ENCODE measurements around the gene AMIGO2.

The AMIGO2 gene

DNA sequence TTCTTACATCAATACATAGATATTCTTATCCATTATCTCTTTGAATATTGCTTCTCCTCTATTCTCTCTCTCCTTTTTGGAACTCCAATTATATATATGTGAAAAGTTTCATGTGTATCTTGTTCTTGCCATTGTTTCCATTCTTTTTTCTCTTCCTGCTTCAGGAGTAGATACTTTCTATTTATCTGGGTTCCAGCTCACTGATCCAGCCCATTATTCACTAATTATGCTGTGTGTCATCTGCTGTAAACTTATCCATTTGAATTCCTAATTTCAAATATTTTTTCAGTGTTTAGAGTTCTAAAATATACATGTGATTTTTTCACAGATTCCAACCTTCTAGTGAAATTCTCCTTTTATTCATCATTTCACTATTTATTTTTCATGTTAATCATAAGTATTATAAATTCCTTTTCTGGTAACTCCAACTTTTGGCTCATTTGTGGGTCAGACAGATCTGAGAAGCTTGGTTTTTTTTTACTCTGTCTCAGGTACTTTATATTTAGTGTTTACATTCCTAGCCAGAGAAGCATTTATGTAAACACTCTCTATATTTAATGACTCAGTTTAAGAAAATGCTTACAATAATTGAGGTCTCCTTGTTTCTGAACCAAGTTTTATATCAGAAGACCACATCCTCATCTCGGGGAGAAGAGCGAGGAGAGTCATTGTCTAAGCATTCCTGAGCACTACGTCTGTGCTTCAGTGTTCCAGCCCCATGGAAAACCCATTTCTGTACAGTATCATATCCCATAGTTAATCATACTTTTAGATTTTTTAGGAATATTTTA, 15.9 kb upstream of the AMIGO2 start:
- DNase-seq = no peak

DNA sequence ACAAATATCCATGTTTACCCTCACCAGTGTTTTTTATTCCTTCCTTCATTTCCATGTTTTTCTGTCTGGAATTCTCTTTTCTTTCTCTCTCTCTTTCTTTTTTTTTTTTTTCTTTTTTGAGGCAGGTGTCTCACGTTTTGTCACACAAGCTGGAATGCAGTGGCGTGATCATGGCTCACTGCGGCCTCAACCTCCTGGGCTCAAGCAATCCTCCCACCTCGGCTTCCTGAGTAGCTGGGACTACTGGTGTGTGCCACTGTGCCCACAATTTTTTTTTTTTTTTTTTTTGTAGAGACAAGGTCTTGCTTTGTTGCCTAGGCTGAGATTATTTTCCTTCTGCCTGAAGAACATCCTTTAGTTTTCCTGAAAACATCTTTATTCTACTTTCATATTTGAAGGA, 15.0 kb upstream of the AMIGO2 start:
- no peak for DNase-seq

DNA sequence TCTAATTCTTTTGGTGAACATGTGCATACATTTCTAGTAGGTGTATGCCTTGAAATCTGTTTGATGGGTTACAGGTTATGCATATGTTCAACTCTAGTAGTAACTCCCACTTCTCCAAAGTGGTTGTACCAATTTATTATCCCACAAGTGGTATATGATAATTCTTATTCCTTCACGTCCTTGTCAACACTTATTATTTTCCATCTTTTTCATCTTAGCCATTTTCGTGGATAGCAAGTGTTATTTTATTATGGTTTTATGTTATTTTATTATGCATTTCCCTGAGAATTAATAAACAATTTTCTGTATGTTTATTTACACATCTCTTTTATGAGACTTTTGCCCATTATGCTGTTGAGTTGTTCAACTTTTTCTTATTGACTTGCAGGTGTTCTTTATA, 11.2 kb upstream of the AMIGO2 start:
- no peak for DNase-seq

DNA sequence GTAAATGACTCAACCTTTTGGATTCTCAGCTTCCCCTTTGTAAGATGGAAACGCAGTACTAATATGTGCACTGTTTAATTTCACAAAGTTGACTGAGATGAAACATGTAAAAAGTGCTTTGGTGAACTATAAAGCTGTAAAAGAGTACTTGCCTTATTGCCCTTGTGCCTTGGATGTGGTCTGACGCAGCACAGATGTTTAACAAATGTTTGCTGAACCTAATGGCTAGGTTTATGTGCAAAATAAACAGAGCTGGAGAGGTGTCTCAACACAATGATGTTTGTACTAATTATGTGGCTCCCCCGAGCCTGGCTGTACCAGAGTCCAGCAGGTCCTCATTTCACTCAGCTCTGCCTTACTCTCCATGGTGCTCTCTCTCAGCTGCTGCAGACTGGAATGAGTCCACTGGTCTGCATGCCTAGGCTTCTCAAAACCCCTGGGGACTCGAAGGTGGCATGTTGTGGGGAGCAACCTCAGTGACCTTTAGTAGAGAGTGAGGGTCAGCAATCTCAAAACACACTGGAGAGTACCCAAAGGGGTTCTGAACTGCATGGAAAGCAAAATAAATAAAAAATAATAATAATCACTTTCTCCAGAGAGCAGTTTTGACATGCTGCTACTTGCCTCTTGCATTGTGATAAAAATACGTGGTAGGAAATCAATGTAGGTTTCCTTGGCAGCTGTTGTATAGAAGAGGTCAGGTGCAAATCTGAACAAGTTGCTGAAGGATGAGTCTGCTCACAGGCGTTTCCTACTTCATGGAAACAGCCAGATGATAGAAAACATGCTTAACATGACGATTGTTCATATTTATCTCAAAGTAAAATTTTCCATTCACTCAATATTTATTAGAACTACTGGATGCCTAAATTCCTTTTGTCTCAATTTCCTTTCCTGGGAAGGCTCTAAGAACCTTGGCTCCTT, 8.5 kb upstream of the AMIGO2 start:
- no peak for DNase-seq

DNA sequence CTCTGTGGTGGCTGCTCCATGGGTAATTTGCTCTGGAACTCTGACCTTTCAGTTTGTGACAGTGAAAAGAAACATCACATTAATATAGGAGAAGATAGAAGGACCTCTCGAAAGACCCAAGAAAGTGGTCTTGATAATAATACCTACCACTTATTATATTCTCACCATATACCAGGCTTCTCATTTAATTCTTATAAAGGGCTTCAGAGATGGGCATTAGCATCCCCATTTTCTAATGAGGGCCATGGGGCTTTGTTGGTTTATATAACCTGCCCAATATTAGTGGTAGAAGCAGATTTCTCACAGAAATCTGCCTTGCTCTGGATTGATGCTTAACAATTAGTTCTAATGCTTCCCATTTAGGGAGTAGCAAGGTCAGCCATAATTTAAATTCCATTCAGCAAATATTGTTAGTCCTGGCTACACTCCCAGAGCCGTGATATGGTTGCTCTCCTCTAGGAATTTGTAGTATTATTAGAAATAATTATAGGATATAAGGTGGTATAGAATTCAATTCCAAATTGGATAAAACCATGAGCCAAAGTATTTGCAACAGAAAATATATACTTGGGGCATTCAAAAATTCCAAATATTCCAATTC, 7.4 kb upstream of the AMIGO2 start:
- DNase-seq = no peak

DNA sequence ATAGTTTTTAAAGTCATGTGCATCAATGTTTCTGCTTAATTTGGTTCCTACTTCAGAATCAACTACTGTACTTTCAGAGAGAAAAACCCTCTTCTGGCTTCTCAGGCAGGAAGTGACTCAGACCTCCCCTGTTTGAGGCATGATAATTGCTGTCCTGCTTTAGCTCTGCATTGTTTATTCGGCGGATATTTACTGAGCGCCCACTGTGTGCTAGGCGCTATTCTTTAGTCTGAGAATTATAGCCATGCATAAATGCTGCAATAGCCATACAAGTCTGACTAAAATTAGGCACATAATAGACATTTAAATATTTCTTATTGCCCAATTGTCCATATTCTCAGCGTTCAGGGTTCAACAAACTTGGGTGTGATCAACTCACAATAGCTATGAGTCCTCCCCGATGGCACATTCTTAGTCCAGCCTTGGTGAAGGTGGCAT, 6.1 kb upstream of the AMIGO2 start:
- DNase-seq = peak; percentile 29

DNA sequence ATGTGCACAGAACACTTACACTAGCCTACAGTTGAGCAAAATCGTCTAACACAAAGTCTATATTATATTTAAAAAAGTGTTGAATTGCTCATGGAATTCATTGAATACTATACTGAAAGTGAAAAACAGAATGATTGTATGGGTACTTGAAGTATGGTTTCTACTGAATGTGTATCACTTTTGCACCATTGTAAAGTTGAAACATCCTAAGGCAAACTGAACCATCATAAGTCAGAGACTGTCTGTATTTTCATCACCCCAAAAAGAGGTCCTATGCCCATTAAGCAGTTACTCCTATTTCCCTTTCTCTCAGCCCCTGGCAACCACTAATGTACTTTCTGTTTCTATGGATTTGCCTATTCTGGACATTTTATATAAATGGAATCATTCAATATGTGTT, 4.4 kb upstream of the AMIGO2 start:
- no peak for DNase-seq

DNA sequence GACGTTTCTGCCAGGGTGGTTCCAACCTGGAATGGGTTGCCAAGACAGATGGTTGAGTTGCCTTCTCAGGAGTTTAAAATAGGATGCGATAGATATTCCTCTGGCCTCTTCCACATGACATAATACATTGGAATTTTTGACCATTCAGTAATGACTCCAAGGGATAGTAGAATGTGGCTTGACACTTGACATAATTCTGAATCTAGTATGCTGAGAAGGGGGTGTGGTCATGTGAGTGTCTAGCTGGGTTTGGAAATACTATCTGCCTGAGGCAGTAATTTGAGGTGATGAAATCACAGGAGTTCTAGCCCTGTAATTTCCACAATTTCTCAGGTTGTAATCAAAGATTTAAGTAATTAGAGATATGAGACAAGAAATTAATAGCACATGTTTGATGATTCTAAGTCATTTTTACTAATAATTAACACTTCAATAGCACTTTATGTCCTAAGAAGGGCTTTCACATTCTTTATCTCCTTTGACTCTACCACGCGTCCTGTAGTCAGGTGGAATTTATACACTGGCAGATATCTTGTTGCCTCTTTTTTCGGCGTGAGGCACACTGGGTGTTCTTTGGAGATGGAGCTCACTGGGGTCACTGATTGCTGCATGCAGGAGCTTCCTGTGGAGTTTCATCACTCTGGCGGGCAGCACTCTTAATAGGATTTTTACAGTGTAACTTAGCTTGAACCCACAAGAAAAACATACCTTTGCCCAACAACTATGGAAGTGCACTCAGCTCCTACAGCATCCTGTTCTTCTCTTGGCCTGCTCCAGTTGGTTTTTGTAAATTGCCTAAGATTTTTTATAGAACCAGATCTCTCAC, 3.2 kb upstream of the AMIGO2 start:
- DNase-seq = no peak

DNA sequence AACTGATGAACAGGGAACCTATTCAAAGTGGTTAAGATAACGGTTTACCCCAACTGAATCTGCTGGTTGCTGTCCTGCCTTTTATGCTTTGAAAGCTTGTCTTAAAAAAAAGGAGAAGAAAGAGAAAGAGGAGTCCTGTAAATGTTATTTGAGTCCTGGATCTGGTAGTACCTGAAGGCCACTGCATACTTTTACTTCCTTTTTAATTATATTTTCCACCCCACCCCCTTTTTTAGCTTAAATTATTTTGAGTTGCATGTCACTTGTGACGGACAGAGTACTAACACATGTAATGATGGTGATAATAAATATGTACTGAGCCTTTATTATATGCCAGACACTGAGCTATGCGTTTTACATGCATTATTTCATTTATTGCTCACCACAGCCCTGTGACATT, 2.5 kb upstream of the AMIGO2 start:
- no peak for DNase-seq

DNA sequence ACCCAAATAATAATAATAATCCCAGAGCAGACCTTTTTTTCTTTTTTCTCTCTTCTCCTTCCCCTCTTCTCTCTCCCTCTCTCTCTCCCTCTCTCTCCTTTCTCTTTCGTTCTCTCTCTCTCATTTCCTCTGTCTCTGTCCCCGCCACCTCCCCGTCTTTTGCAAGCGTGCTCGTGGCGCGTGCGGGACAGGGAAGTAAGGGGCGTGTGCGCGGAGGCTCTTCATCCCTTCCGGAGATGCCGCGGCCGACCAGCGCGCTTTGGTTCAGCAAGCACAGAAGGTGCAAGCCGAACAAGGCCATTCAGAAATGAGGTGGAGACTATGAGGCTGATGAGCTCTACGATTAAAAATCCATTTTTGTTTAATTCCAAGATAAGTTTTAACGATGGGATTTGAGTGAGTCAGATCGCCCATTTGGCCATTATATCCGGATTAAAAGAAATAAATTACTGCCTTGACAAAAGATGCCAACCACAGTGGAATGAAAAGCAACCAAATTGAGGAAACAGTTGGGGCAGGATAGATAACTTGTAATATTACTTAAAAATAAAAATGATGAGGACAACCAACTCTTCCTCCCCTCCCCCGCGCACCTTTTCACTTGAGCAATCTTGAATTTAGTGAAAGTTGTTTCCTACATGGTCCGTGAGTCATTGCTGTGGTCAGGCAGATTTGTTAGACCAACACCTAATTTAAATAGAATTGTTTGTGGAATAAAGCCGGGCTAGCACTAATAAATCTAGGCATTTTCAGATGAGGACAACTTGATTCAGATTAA, 1.2 kb upstream of the AMIGO2 start:
- DNase-seq = peak; percentile 68

DNA sequence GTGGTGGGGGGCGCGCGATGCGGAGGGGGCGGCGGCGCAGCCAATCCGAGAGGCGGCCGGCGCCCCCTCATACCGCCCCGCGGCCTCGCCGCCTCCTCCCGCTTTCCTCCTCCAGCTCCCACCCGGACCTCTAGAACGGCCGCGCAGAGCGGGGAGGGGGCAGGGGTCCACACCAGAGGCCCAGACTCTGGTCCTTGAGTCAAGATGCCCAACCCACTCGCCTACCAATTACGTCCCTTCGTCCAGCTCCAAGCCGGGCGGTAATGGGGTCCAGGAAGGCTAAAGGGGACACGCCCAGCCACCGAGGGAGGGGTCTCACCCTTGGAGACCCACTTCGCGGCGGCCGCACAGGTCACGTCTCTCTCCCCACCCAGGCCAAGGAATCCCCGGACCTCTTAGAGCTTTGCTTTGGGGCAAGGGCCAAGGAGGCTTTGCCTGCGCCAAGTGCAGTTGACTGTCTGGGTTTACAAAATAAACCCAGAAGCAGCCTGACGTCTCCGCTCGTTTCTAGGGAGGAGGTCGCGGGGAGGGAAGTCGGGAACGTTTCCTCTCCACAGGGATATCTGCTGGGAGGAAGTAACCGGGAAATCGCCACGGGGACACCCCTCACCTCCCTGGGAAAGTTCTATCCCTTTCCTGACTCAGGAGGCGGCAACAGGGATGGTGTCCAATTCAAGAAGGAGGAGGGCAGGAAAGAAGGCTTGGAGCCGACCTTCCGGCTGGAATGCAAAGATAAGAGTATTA, 394 bp upstream of the AMIGO2 start:
- peak; percentile 31 for DNase-seq

DNA sequence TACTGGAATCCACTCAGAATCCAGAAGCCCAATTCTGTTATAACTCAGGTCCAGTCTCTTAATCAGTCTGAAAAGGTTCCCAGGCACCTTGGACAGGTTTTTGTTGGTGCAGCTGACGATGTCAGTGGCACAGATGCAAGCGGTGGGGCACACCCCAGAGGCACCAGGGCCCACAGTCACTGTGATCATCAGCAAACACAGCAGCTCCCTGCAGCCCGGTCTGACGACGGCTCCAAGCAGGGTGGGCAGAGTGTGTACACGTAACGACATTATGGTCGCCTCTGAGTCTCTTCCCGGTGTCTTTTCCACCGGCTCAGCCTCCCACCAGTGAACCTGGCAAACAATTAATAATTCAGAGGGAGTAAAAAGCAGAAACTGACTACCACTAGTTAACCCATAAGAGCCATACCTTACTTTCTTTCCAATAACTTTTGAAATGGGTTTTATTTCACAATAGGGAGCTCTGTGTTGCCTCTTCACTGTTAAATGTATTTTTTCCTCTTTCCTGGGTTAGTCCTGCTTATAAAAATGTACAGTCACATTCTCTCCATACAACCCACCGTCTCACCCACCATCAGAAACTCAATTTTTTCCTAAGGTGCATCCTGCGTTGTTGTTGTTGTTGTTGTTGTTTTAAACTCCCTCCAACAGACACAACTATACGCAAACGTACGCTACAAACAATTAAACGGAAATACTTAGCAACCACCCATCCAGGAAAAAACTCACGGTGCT, 859 bp downstream of the AMIGO2 start:
- peak; percentile 50 for DNase-seq

DNA sequence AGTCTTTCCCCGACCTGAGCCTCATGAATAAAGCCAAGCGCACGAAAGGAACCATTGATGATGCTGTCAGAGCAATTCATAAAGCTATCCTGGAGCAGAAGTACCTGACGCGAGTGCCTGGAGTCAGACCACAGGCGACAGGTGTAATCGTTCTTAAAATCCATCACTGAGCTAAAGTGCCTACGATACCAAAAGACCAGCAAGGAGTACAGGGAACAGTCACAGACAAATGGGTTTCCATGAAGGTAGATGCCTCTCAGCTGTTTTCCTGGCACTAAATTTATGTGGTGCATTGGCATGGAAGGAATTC, 1.7 kb downstream of the AMIGO2 start:
- no peak for DNase-seq

DNA sequence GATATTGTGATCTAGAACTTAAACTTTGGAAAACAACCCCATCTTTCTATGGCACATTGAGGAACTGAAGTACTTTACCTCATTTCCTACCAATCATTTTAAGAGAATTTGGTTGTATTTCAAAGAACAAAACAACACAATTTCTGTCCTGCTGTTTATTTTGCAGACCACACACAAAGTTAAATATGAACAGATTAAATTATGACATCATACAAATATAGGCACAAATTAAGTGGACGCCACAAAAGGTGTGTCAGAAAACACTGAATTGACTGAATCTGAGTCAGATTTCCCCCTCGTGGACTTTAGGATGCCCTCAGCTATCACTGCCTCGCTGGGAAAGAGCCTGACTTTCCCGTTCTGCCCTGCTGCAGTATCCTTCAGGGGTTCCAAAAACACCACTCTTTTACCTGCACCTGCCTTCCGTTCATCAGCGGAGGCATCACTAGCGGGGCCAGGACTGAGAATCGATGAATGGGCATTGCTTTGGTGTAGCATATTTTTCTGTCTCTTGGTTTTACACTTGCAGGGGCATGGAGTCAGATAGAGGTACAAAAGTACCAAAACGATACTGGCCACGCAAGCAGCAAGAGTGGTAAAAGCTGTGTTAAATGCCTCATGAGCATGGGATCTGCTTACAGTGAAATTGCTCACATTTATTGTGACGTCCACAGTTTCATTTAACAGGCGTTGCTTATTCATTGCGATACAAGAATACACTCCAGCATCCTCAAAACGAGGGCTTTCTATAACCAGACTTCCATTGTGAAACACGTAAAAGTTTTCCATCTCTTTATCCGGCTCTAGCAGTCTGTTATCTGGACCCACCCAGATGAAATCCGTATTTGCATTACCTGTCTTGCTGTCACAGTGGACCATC, 2.3 kb downstream of the AMIGO2 start:
- DNase-seq = no peak

DNA sequence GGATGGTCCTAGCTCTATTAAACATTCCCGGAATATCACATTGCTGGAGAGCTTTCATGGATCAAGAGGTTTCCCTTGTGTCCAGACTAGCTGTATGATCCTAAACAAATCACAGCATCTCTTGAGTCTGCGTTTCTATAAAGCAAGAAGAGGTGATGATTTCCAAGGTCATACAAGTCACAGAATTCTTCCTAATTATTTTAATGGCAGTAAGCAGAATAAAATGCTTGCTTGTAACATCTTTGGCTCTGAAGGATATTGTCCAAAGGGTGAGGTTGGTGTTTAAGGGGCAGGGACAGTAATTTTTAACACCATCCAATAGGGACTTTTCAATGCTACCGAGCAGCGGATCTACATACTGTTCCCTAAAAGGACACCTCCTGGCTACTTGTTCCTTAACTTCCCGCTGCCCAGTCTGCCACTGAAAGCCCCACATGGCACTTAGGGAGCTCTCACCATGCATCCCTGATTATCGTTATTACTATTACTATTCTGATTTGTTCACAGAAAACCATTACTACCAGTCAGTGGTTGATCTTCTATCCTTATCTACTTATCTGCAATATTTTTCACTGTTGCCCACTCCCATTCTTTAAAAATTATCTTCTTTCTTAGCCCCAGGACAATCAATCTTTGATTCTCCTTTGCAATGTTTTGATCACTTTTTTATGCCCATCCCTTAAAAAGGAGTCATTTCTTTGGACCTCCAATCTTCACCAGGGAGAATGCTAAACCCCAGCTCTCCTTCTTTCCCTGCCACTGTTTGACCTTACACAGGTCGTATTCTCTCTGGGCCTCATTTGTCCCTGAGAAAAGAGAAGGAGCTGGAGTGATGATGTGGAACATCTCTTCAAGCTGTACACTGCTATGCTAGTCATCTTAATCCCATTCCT, 4.3 kb downstream of the AMIGO2 start:
- DNase-seq = no peak

DNA sequence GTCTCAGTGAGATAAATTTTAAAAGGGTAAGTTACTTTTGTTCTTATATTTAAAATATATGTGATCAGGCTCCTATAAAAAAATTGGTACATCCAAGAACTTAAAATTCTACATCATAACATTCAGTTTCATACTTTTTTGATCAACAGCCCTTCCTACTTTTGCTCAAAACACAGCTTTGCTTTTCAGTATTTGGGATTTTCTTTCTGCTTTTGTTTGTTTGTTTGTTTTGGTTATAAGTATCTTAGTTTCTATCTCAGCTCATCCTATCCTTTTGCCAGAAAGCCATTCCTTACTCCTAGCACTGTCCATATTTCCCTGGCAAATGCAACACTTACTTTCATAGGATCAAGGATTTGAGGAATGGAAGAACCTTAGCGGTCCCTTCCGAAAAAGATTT, 5.0 kb downstream of the AMIGO2 start:
- DNase-seq = no peak

DNA sequence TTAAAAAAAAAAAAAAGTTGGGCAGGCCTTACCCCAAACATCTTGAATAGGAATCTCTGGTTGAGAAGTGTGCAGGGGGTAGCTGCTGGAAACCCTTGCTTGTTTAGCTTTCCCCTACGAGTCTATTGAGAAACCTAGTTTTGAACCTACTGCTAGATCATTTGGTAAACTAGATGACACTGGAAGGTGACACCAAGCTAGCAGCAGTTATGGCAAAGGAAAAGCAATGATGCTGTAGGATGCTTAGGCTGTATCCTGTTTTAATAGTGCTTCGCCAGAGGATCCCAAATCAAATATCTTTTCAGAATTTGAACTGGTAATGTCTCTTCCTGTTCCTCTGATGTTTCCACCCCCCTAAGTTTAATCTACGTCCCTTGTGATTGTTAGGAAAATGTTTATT, 5.8 kb downstream of the AMIGO2 start:
- DNase-seq = no peak

DNA sequence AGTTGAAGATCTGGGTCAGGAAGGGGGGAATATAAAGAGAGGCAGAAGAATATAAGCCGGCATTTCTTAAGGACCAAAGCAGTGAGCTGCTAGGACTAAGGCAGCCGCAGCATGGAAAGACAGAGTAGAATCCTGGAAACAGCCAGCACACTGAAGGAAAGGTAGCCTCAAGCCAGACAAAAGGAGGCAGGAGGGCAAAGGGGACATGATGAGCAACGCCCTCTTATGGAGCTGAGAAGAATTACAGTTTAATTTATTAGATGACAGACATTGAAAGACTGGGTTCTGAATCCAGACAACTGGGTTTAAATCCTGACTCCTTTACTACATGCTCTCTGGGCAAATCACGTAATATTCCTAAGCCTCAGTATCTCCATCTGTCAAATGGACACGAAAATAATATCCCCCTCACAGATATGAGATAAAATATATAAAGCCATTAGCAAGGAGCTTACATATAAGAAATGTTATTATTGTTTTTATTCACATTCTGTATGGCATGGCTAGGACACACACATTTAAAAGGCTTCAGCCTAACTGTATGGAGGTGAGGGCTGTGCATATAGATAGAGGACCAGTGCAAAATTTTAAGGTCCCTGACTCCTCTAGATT, 8.4 kb downstream of the AMIGO2 start:
- DNase-seq = no peak
